Suppressor macrophage (primary cell): Measurements from ENCODE around the gene BTNL8.
"Not testable (repeated sequence)": the region's sequence is repeated elsewhere in the genome, so short reads cannot be mapped to it uniquely, and the experiment has no call there.

Source experiments
- DNase-seq, 4 experiments: peaks; one replicate each; pipeline ENCODE4 v3.0.0-alpha.2; 2020 to 2022

Gene BTNL8

DNA sequence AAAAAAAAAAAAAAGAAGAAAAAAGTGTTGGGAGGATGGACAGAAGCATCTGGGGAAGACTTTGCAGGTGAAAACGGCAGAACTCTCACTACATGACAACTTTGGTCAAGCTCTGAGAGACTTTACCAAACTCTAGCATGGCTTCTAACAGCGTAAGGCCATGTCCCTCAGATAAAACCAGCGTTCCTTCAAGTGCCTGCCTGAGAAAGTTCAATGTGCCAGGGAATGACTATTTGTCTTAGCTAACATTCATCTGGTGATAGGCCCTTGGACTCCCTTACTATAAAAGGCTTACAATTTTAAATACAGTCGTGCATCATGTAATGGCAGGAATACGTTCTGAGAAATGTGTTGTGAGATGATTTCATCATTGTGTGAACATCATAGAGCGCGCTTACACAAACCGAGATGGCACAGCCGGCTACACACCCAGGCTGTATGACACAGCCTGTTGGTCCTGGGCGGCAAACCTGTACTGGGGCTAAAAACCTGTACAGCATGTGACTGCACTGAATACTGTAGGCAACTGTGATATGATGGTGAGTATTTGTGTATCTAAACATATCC lies 23.0 kb upstream of the BTNL8 start:
- DNase-seq = no peak

DNA sequence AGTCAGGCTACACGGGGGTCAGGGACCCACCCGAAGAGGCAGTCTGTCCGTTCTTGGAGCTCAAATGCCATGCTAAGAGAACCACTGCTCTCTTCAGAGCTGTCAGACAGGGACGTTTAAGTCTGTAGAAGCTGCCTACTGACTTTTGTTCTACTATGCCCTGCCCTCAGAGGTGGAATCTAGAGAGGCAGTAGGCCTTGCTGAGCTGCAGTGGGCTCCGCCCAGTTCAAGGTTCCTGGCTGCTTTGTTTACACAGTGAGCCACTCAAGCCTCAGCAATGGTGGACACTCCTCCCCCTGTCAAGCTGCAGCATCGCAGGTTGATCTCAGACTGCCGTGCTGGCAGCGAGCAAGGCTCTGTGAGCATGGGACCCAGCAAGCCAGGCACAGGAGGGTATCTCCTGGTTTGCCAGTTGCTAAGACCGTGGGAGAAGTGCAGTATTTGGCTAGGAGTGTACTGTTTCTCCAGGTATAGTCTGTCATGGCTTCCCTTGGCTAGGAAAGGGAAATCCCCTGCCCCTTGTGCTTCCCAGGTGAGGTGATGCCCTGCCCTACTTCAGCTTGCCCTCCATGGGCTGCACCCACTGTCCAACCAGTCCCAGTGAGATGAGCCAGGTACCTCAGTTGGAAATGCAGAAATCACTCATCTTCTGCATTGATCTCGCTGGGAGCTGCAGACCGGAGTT lies 13.0 kb upstream of the BTNL8 start:
- DNase-seq = not testable (repeated sequence)

DNA sequence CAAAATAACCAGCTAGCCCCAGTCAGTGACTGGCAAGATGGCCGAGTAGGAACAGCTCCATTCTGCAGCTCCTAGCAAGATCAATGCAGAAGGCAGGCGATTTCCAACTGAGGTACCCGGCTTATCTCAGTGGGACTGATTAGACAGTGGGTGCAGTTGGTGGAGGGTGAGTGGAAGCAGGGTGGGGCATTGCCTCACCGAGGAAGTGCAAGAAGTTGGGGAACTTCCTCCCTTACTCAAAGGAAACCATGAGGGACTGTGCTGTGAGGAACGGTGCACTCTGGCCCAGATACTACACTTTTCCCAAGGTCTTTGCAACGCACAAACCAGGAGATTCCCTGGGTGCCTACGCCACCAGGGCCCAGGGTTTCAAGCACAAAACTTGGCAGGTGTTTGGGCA lies 9.6 kb upstream of the BTNL8 start:
- peak in 3 of 4 experiments; percentile 24 to 51 (median 36) for DNase-seq

DNA sequence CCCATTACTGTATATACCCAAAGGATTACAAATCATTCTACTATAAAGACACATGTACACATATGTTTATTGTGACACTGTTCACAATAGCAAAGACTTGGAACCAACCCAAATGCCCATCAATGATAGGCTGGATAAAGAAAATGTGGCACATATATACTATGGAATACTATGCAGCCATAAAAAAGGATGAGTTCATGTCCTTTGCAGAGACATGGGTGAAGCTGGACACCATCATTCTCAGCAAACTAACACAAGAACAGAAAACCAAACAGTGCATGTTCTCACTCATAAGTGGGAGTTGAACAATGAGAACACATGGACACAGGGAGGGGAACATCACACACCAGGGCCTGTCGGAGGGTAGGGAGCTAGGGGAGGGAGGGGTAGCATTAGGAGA lies 3.6 kb upstream of the BTNL8 start:
- not testable (repeated sequence) for DNase-seq

DNA sequence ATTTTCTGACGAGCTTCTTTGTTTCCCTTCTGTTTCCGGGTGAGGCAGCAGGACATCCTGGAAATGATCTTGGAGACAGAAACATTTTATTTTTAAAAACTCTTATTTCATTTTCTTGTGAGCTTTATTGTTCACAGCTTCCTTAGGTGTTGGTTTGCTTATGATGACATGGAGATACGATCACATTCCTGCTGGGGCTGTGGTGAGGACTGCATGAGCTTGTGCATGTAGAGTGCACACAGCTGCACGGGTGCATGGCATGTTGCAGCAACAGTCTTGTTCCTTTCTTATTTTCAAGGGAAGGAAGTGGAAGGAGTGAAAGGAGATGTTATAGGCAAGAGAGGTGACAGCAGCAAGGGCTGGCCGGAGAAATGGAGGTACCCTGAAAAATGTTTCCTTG lies 1.2 kb downstream of the BTNL8 start:
- no peak for DNase-seq

DNA sequence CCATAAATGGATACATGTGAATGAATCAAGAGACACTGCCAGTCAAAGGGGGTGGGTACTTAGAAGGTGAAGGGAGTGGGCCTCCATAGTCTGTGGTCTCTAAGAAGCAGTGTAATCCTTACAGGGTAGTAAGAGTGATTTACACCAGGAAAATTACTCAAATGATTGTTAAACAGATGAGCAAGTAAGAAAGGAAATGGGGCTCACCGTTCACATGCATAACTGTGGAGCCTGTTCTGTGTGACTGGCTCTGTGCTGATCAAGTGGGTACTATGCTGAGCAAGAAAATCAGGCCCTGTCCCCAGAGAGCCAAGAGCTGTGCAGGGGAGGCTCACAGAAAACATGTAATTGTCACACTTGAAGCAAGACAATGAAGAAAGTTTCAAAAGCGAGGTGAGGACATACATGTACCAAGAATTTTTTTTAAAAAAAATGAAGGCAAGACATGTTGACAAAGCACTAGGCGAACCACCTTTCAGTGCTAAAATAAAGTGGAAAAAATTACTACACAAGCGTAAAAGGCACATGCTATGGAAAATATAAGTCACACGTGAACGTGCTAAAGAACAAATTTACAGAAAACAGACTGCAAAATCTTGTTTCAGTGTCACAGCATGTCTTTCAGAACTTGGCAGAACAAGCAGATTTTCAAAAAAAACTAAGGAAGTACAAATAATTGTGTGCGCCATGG lies 2.5 kb downstream of the BTNL8 start:
- DNase-seq = no peak

DNA sequence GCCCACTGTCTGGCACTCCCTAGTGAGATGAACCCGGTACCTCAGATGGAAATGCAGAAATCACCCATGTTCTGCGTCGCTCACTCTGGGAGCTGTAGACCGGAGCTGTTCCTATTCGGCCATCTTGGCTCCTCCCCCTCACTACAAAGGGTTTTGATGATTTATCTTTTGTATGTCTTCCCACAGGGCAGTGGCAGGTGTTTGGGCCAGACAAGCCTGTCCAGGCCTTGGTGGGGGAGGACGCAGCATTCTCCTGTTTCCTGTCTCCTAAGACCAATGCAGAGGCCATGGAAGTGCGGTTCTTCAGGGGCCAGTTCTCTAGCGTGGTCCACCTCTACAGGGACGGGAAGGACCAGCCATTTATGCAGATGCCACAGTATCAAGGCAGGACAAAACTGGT lies 9.4 kb downstream of the BTNL8 start:
- no peak for DNase-seq

DNA sequence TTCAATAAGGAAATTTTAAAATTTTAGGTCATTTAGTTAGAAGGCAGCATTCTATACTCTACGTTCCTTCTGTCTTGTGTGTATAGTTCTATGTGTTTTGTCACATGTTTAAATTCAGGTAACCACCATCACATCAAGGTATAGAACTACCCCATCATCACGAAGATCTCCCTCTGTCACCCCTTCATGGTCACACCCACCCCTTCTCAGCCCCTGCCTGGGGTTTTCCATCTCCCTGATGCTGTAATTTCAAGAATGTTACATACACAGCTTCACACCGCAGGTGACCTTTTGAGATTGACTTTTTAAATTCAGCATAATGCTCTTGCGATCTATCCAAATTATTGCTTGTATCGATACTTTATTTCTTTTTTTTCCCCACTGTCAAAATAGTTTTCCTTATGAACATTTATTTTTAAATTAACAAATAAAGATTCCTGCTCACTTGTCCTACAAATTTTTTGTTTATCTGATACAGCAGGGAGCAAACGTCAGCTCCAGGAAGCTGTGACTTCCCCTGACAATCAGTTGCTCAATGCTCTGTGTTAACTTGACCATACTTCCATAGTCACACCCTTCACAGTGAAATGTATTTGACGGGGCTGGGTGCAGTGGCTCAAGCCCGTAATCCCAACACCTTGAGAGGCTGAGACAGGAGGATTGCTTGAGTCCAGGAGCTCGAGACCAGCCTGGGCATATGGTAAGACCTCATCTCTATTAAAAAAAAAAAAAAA lies 10.2 kb downstream of the BTNL8 start:
- peak in 3 of 4 experiments; percentile 35 to 73 (median 50) for DNase-seq

DNA sequence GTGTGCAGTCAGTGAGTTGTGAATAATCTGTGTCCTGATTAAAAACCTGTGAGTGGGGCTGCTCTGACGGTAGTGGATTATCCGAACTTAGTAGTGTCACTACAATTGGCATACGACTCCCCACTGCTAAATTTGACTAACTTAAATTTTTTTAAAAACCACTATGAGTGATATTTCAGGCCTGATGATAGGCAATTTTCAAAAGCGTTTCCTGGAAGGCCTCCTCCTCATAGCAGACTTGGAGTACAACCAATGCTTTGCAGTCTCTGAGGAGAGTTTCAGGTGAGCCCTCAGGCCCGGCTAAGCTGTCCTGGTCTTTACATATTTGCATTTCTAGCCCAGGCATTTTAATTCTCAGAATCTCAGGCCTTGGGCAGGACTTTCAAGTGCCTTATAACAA lies 10.8 kb downstream of the BTNL8 start:
- DNase-seq = no peak

DNA sequence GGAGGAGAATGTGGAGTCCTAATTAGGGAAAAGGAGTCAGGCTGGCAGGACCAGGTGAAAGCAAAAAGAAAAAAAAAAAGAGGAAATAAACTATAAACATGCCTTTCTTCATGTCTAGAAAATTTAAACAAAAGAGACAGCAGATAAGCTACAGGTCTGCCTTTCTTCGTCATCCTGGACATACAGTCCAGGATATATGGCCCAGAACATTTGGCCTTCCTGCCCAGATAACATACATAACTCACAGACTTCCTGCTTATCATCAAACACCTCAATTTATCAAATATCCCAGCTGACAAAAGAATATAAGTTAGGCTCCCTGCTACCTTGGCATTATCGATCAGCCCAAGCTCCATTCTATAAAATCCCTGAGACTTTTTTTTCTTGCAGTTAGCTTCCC lies 11.2 kb downstream of the BTNL8 start:
- no peak for DNase-seq

DNA sequence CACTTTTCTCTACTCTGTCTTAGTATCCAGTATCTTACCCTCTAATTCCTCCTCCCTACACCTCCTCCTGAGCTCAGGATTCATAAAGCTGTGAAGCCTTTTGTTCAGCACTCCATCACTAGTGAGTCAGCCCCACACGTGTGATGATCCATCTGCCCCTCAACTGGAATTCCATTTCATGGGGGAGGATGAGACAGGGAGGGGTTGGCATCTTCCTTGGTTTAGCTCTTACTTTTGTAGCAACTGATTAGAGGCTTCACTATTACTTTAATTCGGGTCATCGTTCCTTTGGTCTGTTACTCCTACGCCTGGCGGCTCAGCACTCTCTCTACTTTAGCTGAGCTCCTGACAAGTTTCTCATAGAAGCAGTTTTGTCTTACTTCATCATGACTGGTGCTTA lies 11.8 kb downstream of the BTNL8 start:
- DNase-seq = no peak

DNA sequence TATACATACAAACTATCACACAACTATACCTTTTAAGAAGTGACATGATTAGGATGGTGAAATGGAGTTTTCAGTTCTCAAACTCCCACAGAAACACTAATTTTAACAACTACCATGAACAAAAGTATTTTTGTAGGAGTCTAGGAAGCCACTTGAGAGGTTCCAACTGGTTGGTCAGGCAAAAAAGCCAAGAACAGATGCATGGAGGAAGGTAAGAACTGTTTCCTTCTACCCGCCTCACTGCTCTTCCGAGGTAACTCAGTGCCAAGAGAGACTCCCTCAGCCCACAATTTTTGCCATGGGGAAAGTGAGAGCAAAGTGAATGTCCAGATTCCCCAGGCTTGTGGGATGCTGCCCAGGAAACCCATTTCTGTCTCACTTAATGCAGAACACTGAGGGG lies 15.7 kb downstream of the BTNL8 start:
- DNase-seq = no peak

DNA sequence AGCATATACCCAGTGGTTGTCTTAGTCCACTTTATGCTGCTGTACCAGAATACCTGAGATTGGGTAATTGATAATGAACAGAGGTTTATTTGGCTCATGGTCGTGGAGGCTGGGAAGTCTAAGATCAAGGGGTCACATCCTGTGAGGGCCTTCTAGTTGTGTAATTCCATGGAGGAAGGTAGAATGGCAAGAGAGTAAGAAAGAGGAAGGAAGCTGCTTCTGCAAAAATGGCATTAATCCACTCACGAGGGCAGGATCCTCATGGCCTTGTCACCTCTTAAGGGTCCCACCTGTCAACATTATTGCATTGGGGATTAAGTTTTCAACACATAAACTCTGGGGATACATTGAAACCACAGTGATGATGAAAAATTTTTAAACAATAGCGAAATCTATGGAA lies 17.0 kb downstream of the BTNL8 start:
- DNase-seq = peak in 2 of 4 experiments; percentile 17 to 39

DNA sequence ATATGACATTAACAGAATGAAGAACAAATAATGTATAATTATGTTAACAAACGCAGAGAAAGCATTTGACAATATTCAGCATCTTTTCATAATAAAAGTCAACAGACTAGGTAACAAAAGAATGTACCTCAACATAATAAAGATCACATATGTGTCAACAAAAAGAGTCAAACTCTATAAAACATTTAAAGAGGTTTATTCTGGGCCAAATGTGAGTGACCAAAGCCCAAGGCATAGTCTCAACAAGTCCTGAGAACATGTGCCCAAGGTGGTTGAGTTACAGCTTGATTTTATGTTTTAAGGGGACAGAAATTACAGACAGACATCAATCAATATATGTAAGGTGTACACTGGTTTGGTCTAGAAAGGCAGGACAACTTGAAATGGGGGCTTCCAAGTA lies 19.4 kb downstream of the BTNL8 start:
- DNase-seq = no peak

DNA sequence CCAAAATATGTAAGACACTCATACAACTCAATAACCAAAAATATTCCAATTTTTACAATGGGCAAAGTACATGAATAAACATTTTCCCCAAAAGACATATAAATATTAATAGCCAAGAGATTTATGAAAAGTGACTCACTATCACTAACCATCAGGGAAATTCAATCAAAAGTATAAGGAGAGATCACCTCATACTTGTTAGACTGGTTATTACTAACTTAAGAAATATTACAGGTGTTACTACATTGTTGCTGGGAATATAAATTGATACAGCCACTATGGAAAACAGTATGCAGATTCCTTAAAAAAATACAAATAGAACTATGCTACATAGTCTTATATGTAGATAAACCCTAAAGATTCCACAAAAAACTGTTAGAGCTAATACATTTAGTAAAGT lies 21.8 kb downstream of the BTNL8 start:
- DNase-seq = no peak

DNA sequence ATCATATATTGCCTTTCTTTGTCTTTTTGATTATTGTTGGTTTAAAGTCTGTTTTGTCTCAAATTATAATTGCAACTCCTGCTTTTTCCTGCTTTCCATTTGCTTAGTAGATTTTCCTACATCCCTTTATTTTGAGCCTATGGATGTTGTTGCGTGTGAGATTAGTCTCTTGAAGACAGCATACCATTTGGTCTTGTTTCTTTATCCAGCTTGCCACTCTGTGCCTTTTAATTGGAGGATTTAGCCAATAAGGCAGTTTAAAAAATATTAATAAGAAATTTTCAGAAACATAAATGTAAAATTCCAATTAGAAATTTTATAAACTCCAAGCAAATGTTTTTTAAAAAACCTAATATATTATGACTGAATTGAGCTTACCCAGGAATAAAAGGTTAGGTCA lies 24.0 kb downstream of the BTNL8 start:
- DNase-seq = no peak

DNA sequence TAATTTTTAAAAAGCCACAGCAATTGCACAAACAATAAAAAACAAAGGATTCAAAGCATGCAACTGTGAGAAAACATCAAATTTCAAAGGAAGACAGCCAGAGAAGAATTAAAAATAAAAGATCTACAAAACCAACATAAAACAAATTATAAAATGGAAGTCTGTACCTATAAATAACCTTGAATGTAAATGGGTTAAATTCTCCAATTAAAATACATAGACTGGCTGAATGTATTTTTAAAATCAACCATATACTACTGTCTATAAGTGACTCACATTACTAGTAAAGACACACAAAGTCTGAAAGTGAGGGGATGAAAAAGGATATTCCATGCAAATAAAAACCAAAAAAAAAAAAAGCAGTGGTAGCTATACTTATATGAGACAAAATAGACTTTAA lies 33.7 kb downstream of the BTNL8 start:
- no peak for DNase-seq

DNA sequence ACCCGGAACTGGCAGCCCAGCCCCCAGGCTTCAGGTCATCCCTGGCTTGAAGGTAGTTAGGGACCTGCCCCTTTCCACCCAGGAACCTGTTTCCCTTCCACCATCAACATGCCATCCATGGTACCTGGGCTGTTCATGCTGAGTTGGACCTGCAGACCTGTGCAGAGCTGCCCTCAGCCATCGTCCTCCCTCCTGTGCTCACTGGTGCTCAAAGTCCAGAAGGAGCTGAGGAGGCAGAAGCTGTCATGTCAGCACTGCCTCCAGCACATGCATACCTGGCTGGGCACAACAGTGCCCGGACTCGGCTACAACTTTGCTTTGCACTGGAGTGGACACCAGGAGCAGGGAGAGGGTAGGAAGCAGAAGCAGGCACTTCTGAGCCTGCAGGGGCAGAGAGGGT lies 36.2 kb downstream of the BTNL8 start:
- DNase-seq = no peak

DNA sequence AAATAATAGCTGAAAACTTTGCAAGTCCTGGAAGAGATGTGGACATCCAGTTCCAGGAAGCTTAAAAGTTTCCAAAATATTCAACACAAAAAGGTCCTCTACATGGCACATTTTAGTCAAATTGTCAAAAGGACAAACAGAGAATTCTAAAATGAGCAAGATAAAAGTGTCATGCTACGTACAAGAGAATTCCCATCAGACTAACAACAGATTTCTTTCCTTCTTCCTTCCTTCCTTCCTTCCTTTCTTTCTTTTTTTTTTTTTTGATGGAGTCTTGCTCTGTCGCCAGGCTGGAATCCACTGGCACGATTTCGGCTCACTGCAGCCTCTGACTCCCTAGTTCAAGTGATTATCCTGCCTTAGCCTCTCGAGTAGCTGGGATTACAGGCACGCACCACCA lies 39.3 kb downstream of the BTNL8 start:
- no peak for DNase-seq

DNA sequence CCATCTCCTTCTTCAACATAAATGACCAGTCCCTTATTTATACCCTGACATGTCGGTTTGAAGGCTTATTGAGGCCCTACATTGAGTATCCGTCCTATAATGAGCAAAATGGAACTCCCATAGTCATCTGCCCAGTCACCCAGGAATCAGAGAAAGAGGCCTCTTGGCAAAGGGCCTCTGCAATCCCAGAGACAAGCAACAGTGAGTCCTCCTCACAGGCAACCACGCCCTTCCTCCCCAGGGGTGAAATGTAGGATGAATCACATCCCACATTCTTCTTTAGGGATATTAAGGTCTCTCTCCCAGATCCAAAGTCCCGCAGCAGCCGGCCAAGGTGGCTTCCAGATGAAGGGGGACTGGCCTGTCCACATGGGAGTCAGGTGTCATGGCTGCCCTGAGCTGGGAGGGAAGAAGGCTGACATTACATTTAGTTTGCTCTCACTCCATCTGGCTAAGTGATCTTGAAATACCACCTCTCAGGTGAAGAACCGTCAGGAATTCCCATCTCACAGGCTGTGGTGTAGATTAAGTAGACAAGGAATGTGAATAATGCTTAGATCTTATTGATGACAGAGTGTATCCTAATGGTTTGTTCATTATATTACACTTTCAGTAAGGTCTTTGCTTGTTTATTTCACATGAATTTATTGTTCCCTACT lies 51.5 kb downstream of the BTNL8 start:
- DNase-seq = no peak

DNA sequence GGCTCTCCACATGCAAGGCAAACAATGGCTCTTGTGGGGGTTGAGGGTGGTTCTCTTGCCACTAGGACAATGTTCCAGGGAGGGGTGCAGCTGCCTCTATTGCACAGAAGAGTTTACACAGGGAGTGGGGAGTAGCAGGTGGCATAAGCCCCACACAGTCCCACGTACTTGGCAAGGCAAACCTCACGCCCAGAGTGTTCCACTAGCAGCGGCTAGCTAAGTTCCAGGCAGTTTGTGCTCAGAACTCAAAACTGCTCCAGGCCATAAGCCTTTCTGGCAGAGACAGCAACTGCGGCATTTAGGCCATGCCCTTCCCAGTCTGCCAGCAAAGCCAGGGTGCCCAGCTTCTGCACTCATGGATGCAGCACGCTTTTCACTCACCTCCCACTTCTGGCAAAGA lies 60.7 kb downstream of the BTNL8 start:
- DNase-seq = no peak

DNA sequence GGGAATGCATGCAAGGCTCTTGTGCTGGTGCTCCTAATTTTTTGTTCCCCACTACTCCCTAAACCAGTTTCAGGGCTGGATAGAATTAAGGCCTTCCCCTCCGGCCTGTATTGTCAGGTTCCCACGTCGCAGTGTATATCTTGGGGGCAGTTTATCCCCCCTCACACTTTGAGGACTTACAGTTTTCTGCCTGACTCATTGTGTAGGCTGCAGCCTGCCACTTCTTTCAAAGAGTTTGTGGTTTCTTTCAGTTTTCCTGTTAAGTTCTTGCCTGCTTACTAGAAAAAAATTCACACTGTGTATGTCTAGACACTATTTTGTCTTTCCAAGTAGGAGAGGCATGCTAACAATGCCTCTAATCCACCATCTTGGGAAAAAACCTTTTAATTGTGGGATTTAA lies 61.2 kb downstream of the BTNL8 start:
- no peak for DNase-seq

DNA sequence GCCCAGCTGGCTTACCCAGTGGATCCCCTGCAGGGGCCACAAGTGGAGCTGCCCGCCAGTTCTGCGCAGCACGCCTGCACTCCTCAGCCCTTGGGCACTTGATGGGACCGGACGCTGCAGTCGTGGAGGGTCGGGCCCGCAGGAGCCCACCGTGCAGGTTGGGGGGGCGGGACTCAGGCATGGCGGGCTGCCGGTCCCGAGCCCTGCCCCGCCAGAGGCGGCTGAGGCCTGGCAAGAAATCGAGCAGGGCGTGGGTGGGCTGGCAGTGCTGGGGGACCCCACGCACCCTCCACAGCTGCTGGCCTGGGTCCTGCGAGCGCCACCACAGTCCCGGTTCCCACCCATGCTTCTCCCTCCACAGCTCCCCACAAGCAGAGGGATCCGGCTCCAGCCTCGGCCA lies 70.4 kb downstream of the BTNL8 start:
- no peak for DNase-seq
